ENCODE data around the gene ASB9. TPM values are rescaled to one million over a fixed set of nuclear protein-coding genes. Genes with fewer than 3 reads are reported as not detected.

ASB9 gene
- total RNA-seq, 1 experiment from 2014 or later: 6.5 TPM

DNA sequence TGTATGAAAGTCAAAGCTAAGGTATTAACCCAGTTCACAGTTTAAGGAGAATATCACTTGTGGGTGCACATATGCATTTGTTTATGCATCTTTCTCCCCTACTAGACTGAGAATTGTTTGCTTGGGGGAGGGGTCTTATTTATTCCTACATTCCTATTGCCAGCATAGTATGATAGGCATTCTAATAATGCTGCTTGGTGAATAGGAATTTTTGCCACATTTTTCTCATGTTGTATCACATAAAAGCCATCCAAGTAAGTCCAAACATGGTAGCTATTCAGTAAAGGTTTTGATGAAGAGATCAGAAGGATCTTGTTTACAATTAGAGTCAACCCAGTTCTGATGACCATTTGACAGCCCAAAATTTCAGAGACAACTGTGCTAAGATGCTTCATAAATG lies 48.6 kb downstream of the ASB9 start:
- intact Hi-C loops (cut with micrococcal nuclease; ENCODE audit: unreplicated experiment): no loop called here
- in situ Hi-C loops (cut with HindIII; ENCODE audit: low pct_unique_long_range_greater_than_20kb, low sequenced_read_pairs): no loop called here
- H3K27ac ChIP-seq (ENCODE audit: low read length): no peak overlapping the region
- TF ChIP-seq SIN3A (IDR thresholded peaks at IDR 0.05; ENCODE audit: borderline replicate concordance, insufficient read depth, low read depth, low read length) (no peak), TCF7L2 (IDR thresholded peaks at IDR 0.05; ENCODE audit: low read depth, low read length) (no peak), POLR2AphosphoS5 (IDR thresholded peaks at IDR 0.05; ENCODE audit: low read depth, low read length) (no peak)
- TF ChIP-seq, protein P1, sequence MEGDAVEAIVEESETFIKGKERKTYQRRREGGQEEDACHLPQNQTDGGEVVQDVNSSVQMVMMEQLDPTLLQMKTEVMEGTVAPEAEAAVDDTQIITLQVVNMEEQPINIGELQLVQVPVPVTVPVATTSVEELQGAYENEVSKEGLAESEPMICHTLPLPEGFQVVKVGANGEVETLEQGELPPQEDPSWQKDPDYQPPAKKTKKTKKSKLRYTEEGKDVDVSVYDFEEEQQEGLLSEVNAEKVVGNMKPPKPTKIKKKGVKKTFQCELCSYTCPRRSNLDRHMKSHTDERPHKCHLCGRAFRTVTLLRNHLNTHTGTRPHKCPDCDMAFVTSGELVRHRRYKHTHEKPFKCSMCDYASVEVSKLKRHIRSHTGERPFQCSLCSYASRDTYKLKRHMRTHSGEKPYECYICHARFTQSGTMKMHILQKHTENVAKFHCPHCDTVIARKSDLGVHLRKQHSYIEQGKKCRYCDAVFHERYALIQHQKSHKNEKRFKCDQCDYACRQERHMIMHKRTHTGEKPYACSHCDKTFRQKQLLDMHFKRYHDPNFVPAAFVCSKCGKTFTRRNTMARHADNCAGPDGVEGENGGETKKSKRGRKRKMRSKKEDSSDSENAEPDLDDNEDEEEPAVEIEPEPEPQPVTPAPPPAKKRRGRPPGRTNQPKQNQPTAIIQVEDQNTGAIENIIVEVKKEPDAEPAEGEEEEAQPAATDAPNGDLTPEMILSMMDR (IDR thresholded peaks at IDR 0.05): no peak
- TF ChIP-seq, protein P2, sequence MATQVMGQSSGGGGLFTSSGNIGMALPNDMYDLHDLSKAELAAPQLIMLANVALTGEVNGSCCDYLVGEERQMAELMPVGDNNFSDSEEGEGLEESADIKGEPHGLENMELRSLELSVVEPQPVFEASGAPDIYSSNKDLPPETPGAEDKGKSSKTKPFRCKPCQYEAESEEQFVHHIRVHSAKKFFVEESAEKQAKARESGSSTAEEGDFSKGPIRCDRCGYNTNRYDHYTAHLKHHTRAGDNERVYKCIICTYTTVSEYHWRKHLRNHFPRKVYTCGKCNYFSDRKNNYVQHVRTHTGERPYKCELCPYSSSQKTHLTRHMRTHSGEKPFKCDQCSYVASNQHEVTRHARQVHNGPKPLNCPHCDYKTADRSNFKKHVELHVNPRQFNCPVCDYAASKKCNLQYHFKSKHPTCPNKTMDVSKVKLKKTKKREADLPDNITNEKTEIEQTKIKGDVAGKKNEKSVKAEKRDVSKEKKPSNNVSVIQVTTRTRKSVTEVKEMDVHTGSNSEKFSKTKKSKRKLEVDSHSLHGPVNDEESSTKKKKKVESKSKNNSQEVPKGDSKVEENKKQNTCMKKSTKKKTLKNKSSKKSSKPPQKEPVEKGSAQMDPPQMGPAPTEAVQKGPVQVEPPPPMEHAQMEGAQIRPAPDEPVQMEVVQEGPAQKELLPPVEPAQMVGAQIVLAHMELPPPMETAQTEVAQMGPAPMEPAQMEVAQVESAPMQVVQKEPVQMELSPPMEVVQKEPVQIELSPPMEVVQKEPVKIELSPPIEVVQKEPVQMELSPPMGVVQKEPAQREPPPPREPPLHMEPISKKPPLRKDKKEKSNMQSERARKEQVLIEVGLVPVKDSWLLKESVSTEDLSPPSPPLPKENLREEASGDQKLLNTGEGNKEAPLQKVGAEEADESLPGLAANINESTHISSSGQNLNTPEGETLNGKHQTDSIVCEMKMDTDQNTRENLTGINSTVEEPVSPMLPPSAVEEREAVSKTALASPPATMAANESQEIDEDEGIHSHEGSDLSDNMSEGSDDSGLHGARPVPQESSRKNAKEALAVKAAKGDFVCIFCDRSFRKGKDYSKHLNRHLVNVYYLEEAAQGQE (IDR thresholded peaks at IDR 0.05; ENCODE audit: insufficient read depth in 1 of 2, low read depth in 2 of 2, low read length in 1 of 2): no peak
- POLR2A ChIA-PET: no interaction called here
- H3K4me1 ChIP-seq (ENCODE audit: control insufficient read depth, insufficient read depth, low read length): no peaks in the 10 kb centered on the region
- H3K9me3 ChIP-seq (ENCODE audit: control insufficient read depth, insufficient read depth, low read depth, low read length): no peaks in the 10 kb centered on the region
- H3K36me3 ChIP-seq (ENCODE audit: control insufficient read depth, insufficient read depth, low read length): no peaks in the 10 kb centered on the region
- no peak for ATAC-seq
- no TSS peak for BruUV-seq (replicated peaks)
- DNase-seq (ENCODE audit: low read depth, low spot score): no peak
- CTCF ChIA-PET: no interaction called here
- H3K4me3 ChIP-seq (ENCODE audit: low read depth in 2 of 2, low read length in 2 of 2): no peak overlapping the region
- H3K27me3 ChIP-seq (ENCODE audit: control insufficient read depth, insufficient read depth, low read length): no peaks in the 10 kb centered on the region

DNA sequence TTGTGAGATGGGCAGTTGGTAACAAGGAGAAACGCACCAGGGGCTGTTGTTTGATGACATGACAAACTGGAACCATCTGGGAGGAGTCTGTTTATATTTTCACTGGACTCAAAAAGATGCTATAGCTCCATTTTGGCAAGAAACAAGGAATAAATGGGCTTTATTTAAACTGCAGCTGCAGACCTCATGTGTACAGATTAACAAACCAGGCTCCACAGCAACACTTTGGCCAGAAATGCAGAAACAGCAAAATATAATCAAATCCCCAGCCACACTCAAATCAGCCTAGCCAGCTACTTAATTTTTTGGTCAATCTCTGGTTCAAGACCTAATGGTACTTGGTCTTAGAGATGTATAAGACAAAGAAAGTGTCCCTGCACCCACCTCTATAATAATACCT lies 52.7 kb downstream of the ASB9 start:
- Histone ChIP-seq H3K36me3 (ENCODE audit: control insufficient read depth, insufficient read depth, low read length) (no peaks in the 10 kb centered on the region), H3K27ac (ENCODE audit: low read length) (no peak overlapping the region), H3K4me1 (ENCODE audit: control insufficient read depth, insufficient read depth, low read length) (no peaks in the 10 kb centered on the region), H3K4me3 (ENCODE audit: low read depth in 2 of 2, low read length in 2 of 2) (no peak overlapping the region), H3K9me3 (ENCODE audit: control insufficient read depth, insufficient read depth, low read depth, low read length) (no peaks in the 10 kb centered on the region), H3K27me3 (ENCODE audit: control insufficient read depth, insufficient read depth, low read length) (no peaks in the 10 kb centered on the region)
- in situ Hi-C loops (cut with HindIII; ENCODE audit: low pct_unique_long_range_greater_than_20kb, low sequenced_read_pairs): no loop called here
- TF ChIP-seq, protein P2 (IDR thresholded peaks at IDR 0.05; ENCODE audit: insufficient read depth in 1 of 2, low read depth in 2 of 2, low read length in 1 of 2): no peak
- no peak for TF ChIP-seq SIN3A (IDR thresholded peaks at IDR 0.05; ENCODE audit: borderline replicate concordance, insufficient read depth, low read depth, low read length)
- no peak for TF ChIP-seq TCF7L2 (IDR thresholded peaks at IDR 0.05; ENCODE audit: low read depth, low read length)
- no peak for TF ChIP-seq POLR2AphosphoS5 (IDR thresholded peaks at IDR 0.05; ENCODE audit: low read depth, low read length)
- TF ChIP-seq, protein P1 (IDR thresholded peaks at IDR 0.05): no peak
- intact Hi-C loops (cut with micrococcal nuclease; ENCODE audit: unreplicated experiment): no loop called here
- BruUV-seq (replicated peaks): no TSS peak
- POLR2A ChIA-PET: no interaction called here
- ATAC-seq (no peak), DNase-seq (ENCODE audit: low read depth, low spot score) (no peak)
- CTCF ChIA-PET: no interaction called here
